ENCODE data around the gene FAT1. TPM values are rescaled to one million over a fixed set of nuclear protein-coding genes. Genes with fewer than 3 reads are reported as not detected.

FAT1 gene
- total and polyA plus RNA-seq, 8 donors: 8.2 to 272 (median 60.4) TPM

- H3K27ac ChIP-seq: peak overlapping the region in 3 of 5 donors; percentile 1 to 45 (median 38)
- DNase-seq: peak in 1 of 2 donors; percentile 60
- H3K36me3 ChIP-seq: no peaks in the 10 kb centered on the region
- TF ChIP-seq POLR2A (IDR thresholded peaks at IDR 0.05): no peak
- TF ChIP-seq EP300 (IDR thresholded peaks at IDR 0.05): no peak
- TF ChIP-seq POLR2AphosphoS5 (IDR thresholded peaks at IDR 0.05): peak; percentile 15 to 55 (median 47)
- TF ChIP-seq CTCF (IDR thresholded peaks at IDR 0.05): no peak
- intact Hi-C loops (cut with DNase I; ENCODE audit: low total_unique reads): no loop called here
- WGBS, 5 donors: 17 to 43% (median 33%) methylated on average over 1 of the region's 1 CpG
- H3K4me3 ChIP-seq: no peak overlapping the region
- H3K4me1 ChIP-seq: peaks cover 7 to 18% (median 13%) of the 10 kb centered on the region in 4 donors
- H3K9me3 ChIP-seq: no peaks in the 10 kb centered on the region
- no peaks in the 10 kb centered on the region for H3K27me3 ChIP-seq
Measured at GRCh38 chr4:186676531-186677161, 47.0 kb downstream of the FAT1 start.

- no peak overlapping the region for H3K4me3 ChIP-seq
- no peak for DNase-seq
- no peaks in the 10 kb centered on the region for H3K36me3 ChIP-seq
- 11 to 29% (median 16%) methylated on average over 5 of the region's 5 CpGs for WGBS, 5 donors
- TF ChIP-seq CTCF (IDR thresholded peaks at IDR 0.05): no peak
- TF ChIP-seq POLR2AphosphoS5 (IDR thresholded peaks at IDR 0.05): no peak
- TF ChIP-seq POLR2A (IDR thresholded peaks at IDR 0.05): no peak
- H3K27ac ChIP-seq: peak overlapping the region in 1 of 5 donors; percentile 9
- H3K27me3 ChIP-seq: no peaks in the 10 kb centered on the region
- no peaks in the 10 kb centered on the region for H3K9me3 ChIP-seq
- intact Hi-C loops (cut with DNase I; ENCODE audit: low total_unique reads): loop anchor here (10.0 kb wide), 1 partner anchor 55 kb away; the partner anchor contains the start of gene FAT1
- peaks cover 0 to 12% (median 6%) of the 10 kb centered on the region in 4 donors for H3K4me1 ChIP-seq
Measured at GRCh38 chr4:186669735-186670134, 53.9 kb downstream of the FAT1 start.

- Histone ChIP-seq H3K27me3 (no peaks in the 10 kb centered on the region), H3K36me3 (no peaks in the 10 kb centered on the region), H3K4me3 (no peak overlapping the region), H3K9me3 (no peaks in the 10 kb centered on the region), H3K4me1 (peaks cover 0 to 12% (median 6%) of the 10 kb centered on the region in 4 donors), H3K27ac (peak overlapping the region in 1 of 5 donors; percentile 9)
- 42 to 60% (median 53%) methylated on average over 20 to 21 of the region's 21 CpGs for WGBS, 5 donors
- intact Hi-C loops (cut with DNase I; ENCODE audit: low total_unique reads): loop anchor here (10.0 kb wide), 1 partner anchor 56 kb away; the partner anchor contains the start of gene FAT1
- TF ChIP-seq CTCF (IDR thresholded peaks at IDR 0.05): peak in 5 of 7 experiments; percentile 18 to 48 (median 38)
- peak; percentile 51 for TF ChIP-seq EP300 (IDR thresholded peaks at IDR 0.05)
- TF ChIP-seq POLR2AphosphoS5 (IDR thresholded peaks at IDR 0.05): peak in 1 of 3 donors; percentile 59
- no peak for TF ChIP-seq POLR2A (IDR thresholded peaks at IDR 0.05)
- DNase-seq: peak in 1 of 2 donors; percentile 75
Measured at GRCh38 chr4:186669159-186669731, 54.4 kb downstream of the FAT1 start.

GRCh38 chr4:186666750-186667149 is 56.9 kb downstream of the FAT1 start:
- H3K27ac ChIP-seq: no peak overlapping the region
- H3K9me3 ChIP-seq: no peaks in the 10 kb centered on the region
- H3K4me3 ChIP-seq: no peak overlapping the region
- no peak for DNase-seq
- intact Hi-C loops (cut with DNase I; ENCODE audit: low total_unique reads): loop anchor here (10.0 kb wide), 1 partner anchor 58 kb away; the partner anchor contains the start of gene FAT1
- H3K27me3 ChIP-seq: no peaks in the 10 kb centered on the region
- peaks cover 0 to 15% (median 5%) of the 10 kb centered on the region in 4 donors for H3K36me3 ChIP-seq
- WGBS, 5 donors: 50 to 63% (median 60%) methylated on average over 3 of the region's 3 CpGs
- H3K4me1 ChIP-seq: peaks cover 0 to 12% (median 6%) of the 10 kb centered on the region in 4 donors
- TF ChIP-seq POLR2A (IDR thresholded peaks at IDR 0.05) (no peak), CTCF (IDR thresholded peaks at IDR 0.05) (no peak), POLR2AphosphoS5 (IDR thresholded peaks at IDR 0.05) (no peak)
